Smooth muscle cell (in vitro differentiated cells): ENCODE measurements around the gene REN. TPM values are rescaled to one million over a fixed set of nuclear protein-coding genes. Genes with fewer than 3 reads are reported as not detected.

ENCODE experiments used
- DNase-seq: peaks from one replicate; lab custom pipeline; 2025; ENCODE audit not compliant: unreplicated experiment; lab: John Stamatoyannopoulos, UW
- H2AFZ ChIP-seq: fragments of 200-600 bp; sonication (generic); 2 replicates; pipeline ENCODE4 v1.6.0; 2016; ENCODE audit warnings: antibody characterized with exemption, low read depth, mild to moderate bottlenecking
- H3F3A ChIP-seq: fragments of 200-600 bp; sonication (generic); 2 replicates; pipeline ENCODE4 v1.6.0; 2017; ENCODE audit warnings: antibody characterized with exemption, low read depth
- H3K27ac ChIP-seq: fragments of 200-600 bp; sonication (generic); 2 replicates; pipeline ENCODE4 v1.5.1; 2016; ENCODE audit warnings: low read depth, mild to moderate bottlenecking
- H3K27me3 ChIP-seq: fragments of 200-600 bp; sonication (generic); 2 replicates; pipeline ENCODE4 v1.6.1; 2016; ENCODE audit warnings: low read depth, mild to moderate bottlenecking
- H3K36me3 ChIP-seq: fragments of 200-600 bp; sonication (generic); 2 replicates; pipeline ENCODE4 v1.5.1; 2016; ENCODE audit warnings: low read depth
- H3K4me1 ChIP-seq: fragments of 200-600 bp; sonication (generic); 2 replicates; pipeline ENCODE4 v1.5.1; 2016; ENCODE audit warnings: low read depth
- H3K4me2 ChIP-seq: fragments of 200-600 bp; sonication (generic); 2 replicates; pipeline ENCODE4 v1.6.0; 2016; ENCODE audit warnings: mild to moderate bottlenecking
- H3K4me3 ChIP-seq: fragments of 200-600 bp; sonication (generic); 2 replicates; pipeline ENCODE4 v1.5.1; 2016; ENCODE audit warnings: mild to moderate bottlenecking
- H3K79me2 ChIP-seq: fragments of 200-600 bp; sonication (generic); 2 replicates; pipeline ENCODE4 v1.6.0; 2016; ENCODE audit warnings: low read depth, mild to moderate bottlenecking
- H3K9ac ChIP-seq: fragments of 200-600 bp; sonication (generic); 2 replicates; pipeline ENCODE4 v1.6.0; 2016; ENCODE audit warnings: low read depth
- H3K9me3 ChIP-seq: fragments of 200-600 bp; sonication (generic); replicated peaks from 2 replicates; pipeline ENCODE4 v1.5.1; 2016; ENCODE audit warnings: low read depth
- H4K20me1 ChIP-seq: fragments of 200-600 bp; sonication (generic); 2 replicates; pipeline ENCODE4 v1.6.0; 2016; ENCODE audit warnings: low read depth
- WGBS: methylation state at CpG from one replicate; pipeline ENCODE4 v1.1.7; 2016; ENCODE audit warnings: low lambda C conversion rate; 5-methylcytosine and 5-hydroxymethylcytosine counted together
- polyA plus RNA-seq: library from polyadenylated mRNA; unstranded; fragments of >200 nt; fragmentation: Nextera tagmentation; extraction: Ambion mirVana; gene quantifications from 2 replicates; pipeline ENCODE4 v1.2.1, GENCODE V29; 2016
- total RNA-seq: library from RNA; depleted of rRNA; stranded (reverse); fragments of >200 nt; gene quantifications from 2 replicates; pipeline ENCODE4 v1.2.3, GENCODE V29; 2014
- TF ChIP-seq, protein P1 (sequence below): fragments of 200-600 bp; sonication (generic); IDR thresholded peaks from 2 replicates; pipeline ENCODE4 v1.5.1; 2017; ENCODE audit warnings: borderline replicate concordance, mild to moderate bottlenecking, antibody characterized with exemption; ENCODE audit not compliant: insufficient read depth, poor library complexity, severe bottlenecking

REN gene
- total and polyA plus RNA-seq, 2 experiments from 2014 or later = not detected

DNA sequence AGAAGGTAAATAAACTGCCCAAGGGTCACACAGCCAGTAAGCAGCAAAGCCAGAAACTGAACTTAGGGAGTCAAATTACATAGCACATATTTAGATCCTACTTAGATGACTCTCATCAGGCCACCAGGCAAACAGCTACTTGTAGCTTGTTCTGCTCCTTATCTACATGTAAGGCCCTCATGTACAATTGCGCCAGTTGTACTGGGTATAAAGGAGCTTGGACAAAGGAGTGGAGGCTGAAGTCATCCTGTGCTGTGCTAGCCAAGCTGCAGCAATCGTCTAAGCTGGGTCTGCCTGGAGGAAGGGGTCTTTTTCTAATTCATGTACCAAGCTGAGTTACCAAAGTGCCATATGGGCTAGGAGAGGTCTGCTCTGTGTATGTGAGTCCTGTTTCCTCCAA lies 27.0 kb downstream of the REN start:
- Histone ChIP-seq H3K27ac (no peak overlapping the region), H3F3A (no peaks in the 10 kb centered on the region), H2AFZ (no peak overlapping the region), H3K9me3 (no peaks in the 10 kb centered on the region), H3K4me2 (no peak overlapping the region), H3K9ac (no peak overlapping the region), H3K79me2 (no peaks in the 10 kb centered on the region), H3K27me3 (no peaks in the 10 kb centered on the region), H3K4me3 (no peak overlapping the region), H4K20me1 (no peaks in the 10 kb centered on the region), H3K4me1 (no peaks in the 10 kb centered on the region), H3K36me3 (no peaks in the 10 kb centered on the region)
- WGBS = 86% methylated on average over 2 of the region's 2 CpGs
- no peak for DNase-seq
- TF ChIP-seq, protein P1, sequence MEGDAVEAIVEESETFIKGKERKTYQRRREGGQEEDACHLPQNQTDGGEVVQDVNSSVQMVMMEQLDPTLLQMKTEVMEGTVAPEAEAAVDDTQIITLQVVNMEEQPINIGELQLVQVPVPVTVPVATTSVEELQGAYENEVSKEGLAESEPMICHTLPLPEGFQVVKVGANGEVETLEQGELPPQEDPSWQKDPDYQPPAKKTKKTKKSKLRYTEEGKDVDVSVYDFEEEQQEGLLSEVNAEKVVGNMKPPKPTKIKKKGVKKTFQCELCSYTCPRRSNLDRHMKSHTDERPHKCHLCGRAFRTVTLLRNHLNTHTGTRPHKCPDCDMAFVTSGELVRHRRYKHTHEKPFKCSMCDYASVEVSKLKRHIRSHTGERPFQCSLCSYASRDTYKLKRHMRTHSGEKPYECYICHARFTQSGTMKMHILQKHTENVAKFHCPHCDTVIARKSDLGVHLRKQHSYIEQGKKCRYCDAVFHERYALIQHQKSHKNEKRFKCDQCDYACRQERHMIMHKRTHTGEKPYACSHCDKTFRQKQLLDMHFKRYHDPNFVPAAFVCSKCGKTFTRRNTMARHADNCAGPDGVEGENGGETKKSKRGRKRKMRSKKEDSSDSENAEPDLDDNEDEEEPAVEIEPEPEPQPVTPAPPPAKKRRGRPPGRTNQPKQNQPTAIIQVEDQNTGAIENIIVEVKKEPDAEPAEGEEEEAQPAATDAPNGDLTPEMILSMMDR = no peak

GRCh38 chr1:204136814-204137213 lies 29.3 kb downstream of the REN start:
- no peak for DNase-seq
- Histone ChIP-seq H3K27me3 (no peaks in the 10 kb centered on the region), H3K27ac (no peak overlapping the region), H3K4me3 (no peak overlapping the region), H3K36me3 (no peaks in the 10 kb centered on the region), H3K9me3 (no peaks in the 10 kb centered on the region), H2AFZ (no peak overlapping the region), H3K79me2 (no peaks in the 10 kb centered on the region), H3K4me2 (no peak overlapping the region), H3K4me1 (no peaks in the 10 kb centered on the region), H3F3A (no peaks in the 10 kb centered on the region), H3K9ac (no peak overlapping the region), H4K20me1 (no peaks in the 10 kb centered on the region)
- TF ChIP-seq, protein P1 = no peak
- WGBS = 82% methylated on average over 2 of the region's 2 CpGs

GRCh38 chr1:204134103-204134502 lies 32.0 kb downstream of the REN start:
- no peaks in the 10 kb centered on the region for H3K36me3 ChIP-seq
- H3F3A ChIP-seq = no peaks in the 10 kb centered on the region
- H3K27me3 ChIP-seq = no peaks in the 10 kb centered on the region
- TF ChIP-seq, protein P1 = no peak
- H2AFZ ChIP-seq = no peak overlapping the region
- H3K4me2 ChIP-seq = no peak overlapping the region
- no peak overlapping the region for H3K9ac ChIP-seq
- H3K27ac ChIP-seq = no peak overlapping the region
- no peaks in the 10 kb centered on the region for H3K4me1 ChIP-seq
- no peaks in the 10 kb centered on the region for H4K20me1 ChIP-seq
- H3K79me2 ChIP-seq = no peaks in the 10 kb centered on the region
- WGBS = 87% methylated on average over 11 of the region's 11 CpGs
- no peaks in the 10 kb centered on the region for H3K9me3 ChIP-seq
- no peak for DNase-seq
- no peak overlapping the region for H3K4me3 ChIP-seq

DNA sequence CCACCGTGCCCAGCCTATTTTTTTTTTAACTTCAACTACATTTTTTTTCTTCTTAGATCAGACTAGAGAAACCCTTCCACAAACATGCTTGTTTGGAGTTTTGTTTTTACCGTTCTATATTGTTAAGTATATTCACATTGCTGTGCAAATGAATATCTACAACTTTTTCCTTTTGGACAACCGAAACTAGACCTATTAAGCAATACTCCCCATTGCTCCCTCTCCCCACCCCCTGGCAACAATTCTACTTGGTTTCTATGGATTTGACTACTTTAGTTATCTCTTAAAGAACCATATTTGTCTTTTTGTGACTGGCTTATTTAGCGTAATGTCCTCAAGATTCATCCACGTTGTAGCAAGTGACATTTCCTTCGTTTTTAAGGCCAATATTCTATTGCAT lies 33.4 kb downstream of the REN start:
- no peak overlapping the region for H3K27ac ChIP-seq
- no peak overlapping the region for H2AFZ ChIP-seq
- H3K4me2 ChIP-seq = no peak overlapping the region
- H3K9ac ChIP-seq = no peak overlapping the region
- H3K4me1 ChIP-seq = no peaks in the 10 kb centered on the region
- H3K9me3 ChIP-seq = no peaks in the 10 kb centered on the region
- TF ChIP-seq, protein P1 = no peak
- no peak for DNase-seq
- no peaks in the 10 kb centered on the region for H3F3A ChIP-seq
- 94% methylated on average over 6 of the region's 6 CpGs for WGBS
- no peaks in the 10 kb centered on the region for H4K20me1 ChIP-seq
- H3K4me3 ChIP-seq = no peak overlapping the region
- no peaks in the 10 kb centered on the region for H3K36me3 ChIP-seq
- H3K27me3 ChIP-seq = no peaks in the 10 kb centered on the region
- no peaks in the 10 kb centered on the region for H3K79me2 ChIP-seq
